HepG2 (cell line): ENCODE results near the gene CFI. TPM values are rescaled to one million over a fixed set of nuclear protein-coding genes. Genes with fewer than 3 reads are reported as not detected.
A peak's percentile ranks its signal among the peaks of the same experiment; 100 is the strongest.

Experiments
- CEBPG ChIP-seq: IDR thresholded peaks from 2 replicates; pipeline ENCODE4 v1.6.1; 2016
- GATAD1 ChIP-seq: IDR thresholded peaks from 2 replicates; pipeline ENCODE4 v1.6.1; 2016; ENCODE audit warnings: missing genetic modification reagents, missing compliant biosample characterization
- KDM5A ChIP-seq: fragments of 200-600 bp; sonication (generic); IDR thresholded peaks from 2 replicates; pipeline ENCODE4 v1.7.0; 2018; ENCODE audit warnings: antibody characterized with exemption, mild to moderate bottlenecking, low read length, borderline replicate concordance
- KDM5B ChIP-seq: sonication (generic); formaldehyde crosslinking; IDR thresholded peaks from 2 replicates; pipeline ENCODE4 v1.4.0; 2020; ENCODE audit warnings: missing genetic modification reagents, mild to moderate bottlenecking, borderline replicate concordance
- MATR3 ChIP-seq: sonication (generic); formaldehyde crosslinking; IDR thresholded peaks from 2 replicates; pipeline ENCODE4 v1.4.0; 2020; ENCODE audit warnings: missing genetic modification reagents
- MXD4 ChIP-seq: IDR thresholded peaks from 2 replicates; pipeline ENCODE4 v1.6.1; 2016; ENCODE audit warnings: mild to moderate bottlenecking, missing biosample characterization, missing genetic modification reagents
- PITX1 ChIP-seq: sonication (generic); formaldehyde crosslinking; IDR thresholded peaks from 2 replicates; pipeline ENCODE4 v1.5.1; 2020; ENCODE audit warnings: mild to moderate bottlenecking, missing genetic modification reagents
- POGZ ChIP-seq: sonication (generic); formaldehyde crosslinking; IDR thresholded peaks from 2 replicates; pipeline ENCODE4 v1.4.0; 2020; ENCODE audit warnings: mild to moderate bottlenecking, missing genetic modification reagents
- TARDBP ChIP-seq: sonication (generic); formaldehyde crosslinking; IDR thresholded peaks from 2 replicates; pipeline ENCODE4 v1.8.0; 2022; ENCODE audit warnings: mild to moderate bottlenecking, missing genetic modification reagents
- TFDP2 ChIP-seq: sonication (generic); formaldehyde crosslinking; IDR thresholded peaks from 2 replicates; pipeline ENCODE4 v1.4.0; 2020; ENCODE audit warnings: missing genetic modification reagents
- ZNF225 ChIP-seq: sonication (generic); formaldehyde crosslinking; IDR thresholded peaks from 2 replicates; pipeline ENCODE4 v1.4.0; 2020; ENCODE audit warnings: mild to moderate bottlenecking, missing genetic modification reagents
- ZNF441 ChIP-seq: sonication (generic); formaldehyde crosslinking; IDR thresholded peaks from 2 replicates; pipeline ENCODE4 v1.7.0; 2021; ENCODE audit warnings: missing genetic modification reagents, borderline replicate concordance
- ZNF512B ChIP-seq: sonication (generic); formaldehyde crosslinking; IDR thresholded peaks from 2 replicates; pipeline ENCODE4 v1.5.1; 2020; ENCODE audit warnings: missing genetic modification reagents, mild to moderate bottlenecking, borderline replicate concordance
- ZSCAN9 ChIP-seq: IDR thresholded peaks from 2 replicates; pipeline ENCODE4 v1.6.1; 2016; ENCODE audit warnings: borderline replicate concordance
- polyA plus RNA-seq, 8 experiments: library from polyadenylated mRNA; depleted of rRNA in 3 of 8; stranded (reverse) in 7 of 8; unstranded in 1 of 8; fragments of >200 nt; fragmentation: Illumina TruSeq in 4 of 8; extraction: Trizol in 4 of 8; gene quantifications; 2 replicates each; pipeline versions ENCODE4 v1.2.1 to v1.2.3, GENCODE V29; 2011 to 2016; ENCODE audit warnings: low read depth in 4 of 8, missing spikeins in 1 of 8, mixed read lengths in 1 of 8; ENCODE audit not compliant: insufficient read depth in 1 of 8
- total RNA-seq, 5 experiments: library from RNA; depleted of rRNA; stranded (reverse); fragments of >200 nt; fragmentation: Illumina TruSeq; extraction: Trizol; gene quantifications; 2 replicates each; pipeline ENCODE4 v1.2.3, GENCODE V29; 2016; ENCODE audit warnings: low read depth in 1 of 5
- TF ChIP-seq, protein P1 (sequence below): sonication (generic); formaldehyde crosslinking; IDR thresholded peaks from 2 replicates; pipeline ENCODE4 v1.5.0; 2020; ENCODE audit warnings: mild to moderate bottlenecking, missing genetic modification reagents
- TF ChIP-seq, protein P2 (sequence below): sonication (generic); formaldehyde crosslinking; IDR thresholded peaks from 2 replicates; pipeline ENCODE4 v1.4.0; 2020; ENCODE audit warnings: mild to moderate bottlenecking, missing genetic modification reagents

The CFI gene
- total and polyA plus RNA-seq, 2 of the 13 experiments (the other 11 are each of a cell fraction or from before 2014, with no cell fraction given), result 284 to 337 TPM

- no peak for TF ChIP-seq POGZ
- no peak for TF ChIP-seq TFDP2 (CRISPR knock-in tag)
- peak; percentile 84; the same call in 1 of the 2 replicates for TF ChIP-seq ZNF225 (CRISPR knock-in tag)
- TF ChIP-seq MXD4 (CRISPR knock-in tag), result peak; percentile 60; the same call in 1 of the 2 replicates
- TF ChIP-seq, protein P1, sequence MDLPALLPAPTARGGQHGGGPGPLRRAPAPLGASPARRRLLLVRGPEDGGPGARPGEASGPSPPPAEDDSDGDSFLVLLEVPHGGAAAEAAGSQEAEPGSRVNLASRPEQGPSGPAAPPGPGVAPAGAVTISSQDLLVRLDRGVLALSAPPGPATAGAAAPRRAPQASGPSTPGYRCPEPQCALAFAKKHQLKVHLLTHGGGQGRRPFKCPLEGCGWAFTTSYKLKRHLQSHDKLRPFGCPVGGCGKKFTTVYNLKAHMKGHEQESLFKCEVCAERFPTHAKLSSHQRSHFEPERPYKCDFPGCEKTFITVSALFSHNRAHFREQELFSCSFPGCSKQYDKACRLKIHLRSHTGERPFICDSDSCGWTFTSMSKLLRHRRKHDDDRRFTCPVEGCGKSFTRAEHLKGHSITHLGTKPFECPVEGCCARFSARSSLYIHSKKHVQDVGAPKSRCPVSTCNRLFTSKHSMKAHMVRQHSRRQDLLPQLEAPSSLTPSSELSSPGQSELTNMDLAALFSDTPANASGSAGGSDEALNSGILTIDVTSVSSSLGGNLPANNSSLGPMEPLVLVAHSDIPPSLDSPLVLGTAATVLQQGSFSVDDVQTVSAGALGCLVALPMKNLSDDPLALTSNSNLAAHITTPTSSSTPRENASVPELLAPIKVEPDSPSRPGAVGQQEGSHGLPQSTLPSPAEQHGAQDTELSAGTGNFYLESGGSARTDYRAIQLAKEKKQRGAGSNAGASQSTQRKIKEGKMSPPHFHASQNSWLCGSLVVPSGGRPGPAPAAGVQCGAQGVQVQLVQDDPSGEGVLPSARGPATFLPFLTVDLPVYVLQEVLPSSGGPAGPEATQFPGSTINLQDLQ, result no peak
- no peak for TF ChIP-seq ZNF441 (CRISPR knock-in tag)
- peak; percentile 51; the same call in 1 of the 2 replicates for TF ChIP-seq TARDBP (CRISPR knock-in tag)
- TF ChIP-seq PITX1, result no peak
- peak; percentile 41; the same call in 1 of the 2 replicates for TF ChIP-seq KDM5A
- no peak for TF ChIP-seq GATAD1 (CRISPR knock-in tag)
- no peak for TF ChIP-seq KDM5B (CRISPR knock-in tag)
- TF ChIP-seq CEBPG, result peak; percentile 41; the same call in 1 of the 2 replicates
- peak; percentile 66; the same call in 1 of the 2 replicates for TF ChIP-seq ZNF512B (CRISPR knock-in tag)
- TF ChIP-seq MATR3 (CRISPR knock-in tag), result no peak
- TF ChIP-seq ZSCAN9 (CRISPR knock-in tag), result no peak
- TF ChIP-seq, protein P2, sequence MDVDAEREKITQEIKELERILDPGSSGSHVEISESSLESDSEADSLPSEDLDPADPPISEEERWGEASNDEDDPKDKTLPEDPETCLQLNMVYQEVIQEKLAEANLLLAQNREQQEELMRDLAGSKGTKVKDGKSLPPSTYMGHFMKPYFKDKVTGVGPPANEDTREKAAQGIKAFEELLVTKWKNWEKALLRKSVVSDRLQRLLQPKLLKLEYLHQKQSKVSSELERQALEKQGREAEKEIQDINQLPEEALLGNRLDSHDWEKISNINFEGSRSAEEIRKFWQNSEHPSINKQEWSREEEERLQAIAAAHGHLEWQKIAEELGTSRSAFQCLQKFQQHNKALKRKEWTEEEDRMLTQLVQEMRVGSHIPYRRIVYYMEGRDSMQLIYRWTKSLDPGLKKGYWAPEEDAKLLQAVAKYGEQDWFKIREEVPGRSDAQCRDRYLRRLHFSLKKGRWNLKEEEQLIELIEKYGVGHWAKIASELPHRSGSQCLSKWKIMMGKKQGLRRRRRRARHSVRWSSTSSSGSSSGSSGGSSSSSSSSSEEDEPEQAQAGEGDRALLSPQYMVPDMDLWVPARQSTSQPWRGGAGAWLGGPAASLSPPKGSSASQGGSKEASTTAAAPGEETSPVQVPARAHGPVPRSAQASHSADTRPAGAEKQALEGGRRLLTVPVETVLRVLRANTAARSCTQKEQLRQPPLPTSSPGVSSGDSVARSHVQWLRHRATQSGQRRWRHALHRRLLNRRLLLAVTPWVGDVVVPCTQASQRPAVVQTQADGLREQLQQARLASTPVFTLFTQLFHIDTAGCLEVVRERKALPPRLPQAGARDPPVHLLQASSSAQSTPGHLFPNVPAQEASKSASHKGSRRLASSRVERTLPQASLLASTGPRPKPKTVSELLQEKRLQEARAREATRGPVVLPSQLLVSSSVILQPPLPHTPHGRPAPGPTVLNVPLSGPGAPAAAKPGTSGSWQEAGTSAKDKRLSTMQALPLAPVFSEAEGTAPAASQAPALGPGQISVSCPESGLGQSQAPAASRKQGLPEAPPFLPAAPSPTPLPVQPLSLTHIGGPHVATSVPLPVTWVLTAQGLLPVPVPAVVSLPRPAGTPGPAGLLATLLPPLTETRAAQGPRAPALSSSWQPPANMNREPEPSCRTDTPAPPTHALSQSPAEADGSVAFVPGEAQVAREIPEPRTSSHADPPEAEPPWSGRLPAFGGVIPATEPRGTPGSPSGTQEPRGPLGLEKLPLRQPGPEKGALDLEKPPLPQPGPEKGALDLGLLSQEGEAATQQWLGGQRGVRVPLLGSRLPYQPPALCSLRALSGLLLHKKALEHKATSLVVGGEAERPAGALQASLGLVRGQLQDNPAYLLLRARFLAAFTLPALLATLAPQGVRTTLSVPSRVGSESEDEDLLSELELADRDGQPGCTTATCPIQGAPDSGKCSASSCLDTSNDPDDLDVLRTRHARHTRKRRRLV, result 0 out of 2 replicates have a peak, but pooled peaks have one; percentile 33
Measured at GRCh38 chr4:109729117-109729717, 72.6 kb downstream of the CFI start (continued).
